ENCODE measurements around the gene SLC27A1.
"Not testable (repeated sequence)": the region's sequence is repeated elsewhere in the genome, so short reads cannot be mapped to it uniquely, and the experiment has no call there.

Gene SLC27A1

GRCh38 chr19:17505223-17505622 is 34.9 kb downstream of the SLC27A1 start:
- no peak for TF ChIP-seq CTCF (IDR thresholded peaks at IDR 0.05; ENCODE audit: low read depth, low read length, missing control alignments)
- H3K4me3 ChIP-seq (ENCODE audit: low read depth, low read length): no peak overlapping the region
- no peak for DNase-seq (ENCODE audit: low read depth)

- no peak for TF ChIP-seq CTCF (IDR thresholded peaks at IDR 0.05; ENCODE audit: low read depth, low read length, missing control alignments)
- no peak overlapping the region for H3K4me3 ChIP-seq (ENCODE audit: low read depth, low read length)
- DNase-seq (ENCODE audit: low read depth): no peak
These were observed 36.4 kb downstream of the SLC27A1 start for GRCh38 chr19:17506745-17507144.

GRCh38 chr19:17508558-17508933 is 38.2 kb downstream of the SLC27A1 start:
- not testable (repeated sequence) for DNase-seq (ENCODE audit: low read depth); H3K4me3 ChIP-seq (ENCODE audit: low read depth, low read length)

- TF ChIP-seq CTCF (IDR thresholded peaks at IDR 0.05; ENCODE audit: low read depth, low read length, missing control alignments): no peak
- peak overlapping the region; percentile 92 for H3K4me3 ChIP-seq (ENCODE audit: low read depth, low read length)
- no peak for DNase-seq (ENCODE audit: low read depth)
These were observed 40.1 kb downstream of the SLC27A1 start for GRCh38 chr19:17510220-17510993.

GRCh38 chr19:17511724-17512573 is 41.6 kb downstream of the SLC27A1 start:
- peak overlapping the region; percentile 92 for H3K4me3 ChIP-seq (ENCODE audit: low read depth, low read length)
- DNase-seq (ENCODE audit: low read depth): peak; percentile 72

GRCh38 chr19:17512574-17512939 is 42.2 kb downstream of the SLC27A1 start:
- peak overlapping the region; percentile 92 for H3K4me3 ChIP-seq (ENCODE audit: low read depth, low read length)
- TF ChIP-seq CTCF (IDR thresholded peaks at IDR 0.05; ENCODE audit: low read depth, low read length, missing control alignments): no peak
- no peak for DNase-seq (ENCODE audit: low read depth)

More at GRCh38 chr19:17511724-17512573, 41.6 kb downstream of the SLC27A1 start:
- TF ChIP-seq CTCF (IDR thresholded peaks at IDR 0.05; ENCODE audit: low read depth, low read length, missing control alignments): peak; percentile 31

GRCh38 chr19:17515408-17516149 is 45.3 kb downstream of the SLC27A1 start:
- H3K4me3 ChIP-seq (ENCODE audit: low read depth, low read length): no peak overlapping the region
- no peak for TF ChIP-seq CTCF (IDR thresholded peaks at IDR 0.05; ENCODE audit: low read depth, low read length, missing control alignments)

More at GRCh38 chr19:17515408-17516149, 45.3 kb downstream of the SLC27A1 start:
- no peak for DNase-seq (ENCODE audit: low read depth)
